DMS53 treated with DMSO at 0.1 percent for 48 hours (cell line): ENCODE data around the gene SGO2.
A peak's percentile ranks its signal among the peaks of the same experiment; 100 is the strongest.

Experiments used
- DNase-seq: peaks from one replicate; lab custom pipeline; 2025; ENCODE audit not compliant: unreplicated experiment; lab: John Stamatoyannopoulos, UW

SGO2 gene

DNA sequence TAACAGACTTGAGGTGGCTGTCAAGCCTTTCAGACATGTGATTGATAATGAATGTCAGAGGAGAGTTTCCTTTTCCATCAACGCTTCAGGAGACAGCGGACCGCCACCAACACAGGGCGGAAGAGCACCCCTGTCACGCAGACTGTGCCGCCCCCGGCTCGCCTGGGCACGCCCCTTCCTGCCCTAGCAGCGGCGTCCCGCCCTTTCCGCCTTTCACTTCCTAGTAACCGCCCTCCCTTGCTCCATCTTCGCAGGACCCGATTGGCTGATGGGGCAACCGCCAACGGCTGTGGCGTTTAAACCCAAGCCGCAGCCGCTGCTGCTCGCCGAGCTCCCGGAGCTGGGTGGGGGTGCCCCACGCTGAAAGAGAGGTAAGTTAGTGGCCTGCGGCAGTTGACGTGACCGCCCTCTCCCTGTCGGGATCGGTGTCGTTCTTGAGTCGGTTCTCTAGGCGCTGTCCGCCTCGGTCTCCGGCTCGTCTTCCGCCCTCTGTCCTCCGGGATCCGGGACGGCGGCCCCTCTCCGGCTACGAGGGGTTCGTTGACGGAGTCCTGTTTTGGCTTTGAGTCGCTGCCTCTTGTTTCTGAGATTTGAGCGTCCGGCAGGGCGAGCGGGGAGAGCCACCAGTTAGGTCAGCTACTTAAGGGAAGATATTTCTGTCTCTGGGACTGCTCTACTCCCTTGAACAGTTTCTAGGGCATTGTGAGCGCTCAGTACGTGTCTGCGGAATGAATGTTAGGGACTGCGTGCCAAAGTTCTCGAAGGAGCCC is at the start of gene SGO2:
Gene SGO2 (plus strand): TSS at position 326 of the 770 bp plus-strand sequence. CDS start 6,769 bp downstream, outside the sequence.
- peak; percentile 92 for DNase-seq

- DNase-seq = no peak
These were observed 49.2 kb upstream of the SGO2 start for GRCh38 chr2:200476836-200477235.

DNA sequence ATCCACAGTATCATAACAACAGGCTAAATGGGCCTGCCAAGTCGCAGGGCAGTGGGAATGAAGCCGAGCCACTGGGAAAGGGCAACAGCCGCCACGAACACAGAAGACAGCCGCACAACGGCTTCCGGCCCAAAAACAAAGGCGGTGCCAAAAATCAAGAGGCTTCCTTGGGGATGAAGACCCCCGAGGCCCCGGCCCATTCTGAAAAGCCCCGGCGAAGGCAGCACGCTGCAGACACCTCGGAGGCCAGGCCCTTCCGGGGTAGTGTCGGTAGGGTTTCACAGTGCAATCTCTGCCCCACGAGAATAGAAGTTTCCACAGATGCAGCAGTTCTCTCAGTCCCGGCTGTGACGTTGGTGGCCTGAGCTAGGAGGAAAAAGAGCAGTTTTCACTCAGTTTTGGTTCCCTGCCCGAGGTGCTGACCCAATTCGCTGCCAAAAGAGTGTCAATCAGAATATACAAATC is 48.3 kb upstream of the SGO2 start:
- DNase-seq = no peak

DNA sequence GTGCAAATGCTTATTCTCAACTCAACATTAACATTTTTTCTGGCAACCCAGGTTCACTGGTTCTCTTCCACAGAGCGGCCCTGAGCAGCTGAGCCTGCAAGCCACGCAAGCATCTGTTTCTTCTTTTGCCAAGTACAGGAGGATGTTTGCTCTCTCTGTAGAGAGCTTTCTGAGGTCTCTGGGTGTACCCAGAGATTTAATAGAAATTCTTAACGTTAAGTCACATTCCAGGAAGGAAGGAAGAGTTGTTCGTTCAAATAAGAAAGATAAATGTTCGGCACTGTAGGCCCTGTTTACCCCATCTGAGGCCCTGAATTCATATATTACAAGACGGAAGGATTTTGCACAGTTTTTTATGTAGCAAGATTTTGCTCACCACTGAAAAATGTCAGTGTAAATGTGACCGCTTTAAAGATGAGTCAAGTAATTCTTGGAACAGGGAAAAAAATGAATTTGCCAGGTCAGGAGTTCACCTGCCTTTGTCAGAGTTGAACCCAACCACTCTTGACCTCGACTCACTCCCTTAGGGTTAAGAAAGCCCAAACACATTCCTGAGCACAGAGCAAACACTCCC is 46.2 kb upstream of the SGO2 start:
- no peak for DNase-seq

DNA sequence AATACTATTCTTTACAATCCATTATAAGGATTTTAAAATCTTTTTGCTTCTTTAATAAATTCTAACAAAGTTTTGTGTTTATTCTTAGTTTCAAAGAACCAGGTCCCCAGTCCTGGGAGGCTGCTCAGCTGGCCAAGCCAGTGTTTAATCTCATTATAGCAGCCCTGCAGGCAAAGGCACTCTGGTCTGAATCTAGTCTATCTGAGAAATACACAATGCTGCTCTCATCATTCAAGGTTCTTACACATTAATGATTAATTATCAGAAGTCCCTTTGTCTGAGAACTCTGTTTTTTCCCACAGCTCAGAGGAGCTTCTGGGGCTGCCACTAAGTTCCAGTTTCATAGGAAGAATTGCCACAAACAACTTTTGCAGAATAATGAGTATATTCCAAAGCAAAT is 43.8 kb upstream of the SGO2 start:
- DNase-seq = no peak

GRCh38 chr2:200483729-200484198 is 42.2 kb upstream of the SGO2 start:
- DNase-seq = peak; percentile 36

DNA sequence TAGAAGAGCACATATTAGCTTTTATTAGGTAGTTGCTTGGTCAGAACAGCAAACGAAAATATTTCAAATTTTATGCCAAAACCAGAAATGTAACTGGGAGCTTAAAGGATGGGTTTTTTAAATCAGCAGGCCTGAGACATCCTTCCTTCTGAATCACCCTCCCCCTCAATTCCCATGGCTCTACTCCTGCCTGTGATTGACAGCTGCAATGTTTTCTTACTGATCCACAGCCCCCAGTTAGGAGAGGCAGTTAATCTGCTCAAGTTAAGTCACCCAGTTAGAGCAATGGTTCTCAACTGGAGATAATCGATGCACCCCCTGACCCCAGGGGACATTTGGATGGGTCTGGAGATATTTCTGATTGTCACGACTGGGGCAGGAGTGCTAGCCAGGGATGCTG is 41.1 kb upstream of the SGO2 start:
- DNase-seq = no peak

- DNase-seq = no peak
These were observed 39.5 kb upstream of the SGO2 start for GRCh38 chr2:200486529-200486928.

DNA sequence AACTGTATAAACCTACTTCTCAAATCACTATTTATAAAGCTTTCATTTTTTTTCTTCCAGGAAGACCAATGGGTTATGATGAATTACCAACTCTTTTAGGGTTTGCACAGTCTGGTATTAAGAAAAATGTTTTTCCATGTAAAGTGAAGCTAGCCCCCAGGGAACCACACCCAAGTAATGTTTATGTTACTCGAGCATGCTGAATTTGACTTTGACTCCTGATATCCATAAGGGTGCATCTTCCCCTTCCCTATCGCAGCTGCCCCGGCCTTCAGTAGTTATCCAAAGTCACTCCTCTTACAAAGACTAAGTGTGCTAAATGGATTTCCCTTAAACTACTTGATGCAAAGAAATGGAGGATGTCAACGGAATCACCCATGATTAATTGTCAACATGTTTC is 37.8 kb upstream of the SGO2 start:
- no peak for DNase-seq

GRCh38 chr2:200490001-200490400 is 36.0 kb upstream of the SGO2 start:
- no peak for DNase-seq

DNA sequence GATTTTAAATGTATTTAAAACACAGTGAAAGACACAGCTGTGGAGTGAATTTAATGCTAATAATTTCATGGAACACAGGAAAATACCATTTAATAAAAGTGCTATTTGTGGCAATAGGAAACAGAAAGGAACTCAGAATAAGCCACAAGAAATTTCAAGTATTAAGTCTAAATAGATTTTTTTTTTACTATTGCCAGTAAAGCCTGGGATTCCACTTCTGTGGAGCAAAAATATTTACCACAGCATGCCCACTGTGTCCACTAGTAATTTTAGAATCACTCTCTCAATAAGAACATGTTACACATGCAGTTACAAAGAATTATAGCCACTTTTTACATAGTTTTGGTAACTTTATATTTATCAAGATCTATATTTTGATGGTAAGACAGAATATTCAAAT is 33.4 kb upstream of the SGO2 start:
- no peak for DNase-seq

- no peak for DNase-seq
These were observed 32.0 kb upstream of the SGO2 start for GRCh38 chr2:200494048-200494447.

- DNase-seq = no peak
These were observed 29.3 kb upstream of the SGO2 start for GRCh38 chr2:200496696-200497095.

- no peak for DNase-seq
These were observed 27.4 kb upstream of the SGO2 start for GRCh38 chr2:200498402-200499162.

DNA sequence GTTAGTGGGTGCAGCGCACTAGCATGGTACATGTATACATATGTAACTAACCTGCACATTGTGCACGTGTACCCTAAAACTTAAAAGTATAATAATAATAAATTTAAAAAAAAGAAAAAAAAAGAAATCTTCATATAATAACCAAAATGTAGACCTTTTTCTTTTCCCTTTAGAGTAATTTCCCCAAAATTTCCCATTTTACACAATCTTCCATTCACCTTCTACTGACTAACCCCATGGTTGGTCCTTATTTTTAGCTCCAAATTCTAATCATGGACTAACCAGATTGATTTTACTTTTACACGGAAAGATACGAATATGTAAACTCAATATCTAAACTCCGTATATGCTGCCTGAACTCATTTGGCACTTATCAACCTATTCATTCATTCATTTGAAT is 23.8 kb upstream of the SGO2 start:
- DNase-seq = no peak

DNA sequence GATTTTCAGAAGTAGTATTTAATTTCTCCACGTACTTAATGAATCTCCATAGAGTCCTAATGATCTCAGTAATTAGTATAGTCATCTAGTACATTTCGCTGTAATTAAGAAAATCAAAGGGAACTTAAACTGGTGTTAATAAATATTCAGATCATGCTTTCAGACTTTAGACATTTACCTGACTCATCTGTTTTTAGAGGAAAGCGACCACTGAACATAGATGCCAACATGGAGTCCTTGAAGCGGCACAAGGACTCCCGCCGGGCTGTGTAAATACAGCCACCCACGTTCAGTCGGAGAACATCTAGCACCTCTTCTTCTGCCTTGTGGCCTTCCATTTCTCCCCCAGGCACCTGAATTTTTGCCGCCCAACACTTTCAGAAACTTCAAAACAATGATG is 19.3 kb upstream of the SGO2 start:
- no peak for DNase-seq

GRCh38 chr2:200507179-200507578 is 18.8 kb upstream of the SGO2 start:
- no peak for DNase-seq

DNA sequence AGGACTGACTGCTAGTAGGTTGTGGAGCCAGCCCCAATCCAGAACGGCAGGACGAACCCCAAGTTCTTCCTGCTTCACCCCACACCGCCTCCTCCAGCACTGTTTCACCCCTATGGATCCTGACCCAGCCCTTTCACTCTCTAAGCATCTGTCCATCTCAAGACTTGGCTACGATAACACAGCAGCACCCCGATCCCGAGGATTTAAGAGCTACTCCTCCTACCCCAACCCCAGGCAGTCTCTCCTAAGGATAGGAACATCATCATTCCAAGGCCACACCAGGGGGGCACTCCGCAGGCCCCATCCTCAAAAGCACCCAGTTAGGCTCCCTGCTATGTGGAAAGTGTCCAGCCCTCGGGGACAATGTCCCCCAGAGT is 16.8 kb upstream of the SGO2 start:
- no peak for DNase-seq

DNA sequence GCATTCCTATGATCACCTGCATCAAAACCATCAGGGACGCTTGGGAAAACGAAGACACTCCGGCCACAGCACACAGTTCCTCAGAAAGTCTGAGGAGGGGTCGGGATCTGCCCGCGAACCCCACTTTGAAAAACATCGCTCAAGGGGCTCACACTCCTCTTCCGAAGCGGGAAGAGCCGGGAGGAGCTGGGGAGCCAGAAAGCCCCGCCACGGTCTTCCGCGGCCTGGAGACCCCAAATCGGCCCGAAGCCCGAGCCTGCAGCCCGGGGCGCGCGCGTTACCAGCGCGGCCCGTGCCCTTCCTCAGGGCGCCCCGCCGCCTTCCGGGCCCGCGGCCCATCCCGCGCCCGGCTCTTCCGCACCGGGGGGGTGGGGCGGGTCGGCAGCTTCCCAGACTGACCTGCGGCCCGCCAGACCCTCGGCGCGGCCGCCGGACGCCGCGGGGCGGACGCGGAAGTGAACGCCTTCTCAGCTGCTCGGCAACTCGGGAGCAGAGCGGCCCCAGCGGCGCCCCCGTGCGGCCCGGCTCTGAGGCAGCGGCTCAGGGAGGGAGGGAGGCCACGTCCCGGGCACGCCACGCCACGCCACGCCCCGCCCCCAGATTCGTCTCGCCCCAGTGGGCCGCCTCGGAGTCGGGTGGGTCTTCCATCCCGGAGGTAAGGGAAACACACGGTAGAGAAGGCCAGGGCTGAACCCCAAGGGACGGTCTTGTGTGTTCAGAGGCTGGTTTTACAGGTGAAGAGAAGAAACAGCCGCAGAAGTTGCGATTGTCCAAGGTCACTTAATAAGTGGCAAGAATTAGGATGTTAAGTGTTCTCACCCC is 16.2 kb upstream of the SGO2 start, which contains the start of gene KCTD18:
Gene KCTD18 (minus strand): TSS at position 457 of the 822 bp plus-strand sequence. CDS start 3,052 bp downstream, outside the sequence.
- peak; percentile 81 for DNase-seq

DNA sequence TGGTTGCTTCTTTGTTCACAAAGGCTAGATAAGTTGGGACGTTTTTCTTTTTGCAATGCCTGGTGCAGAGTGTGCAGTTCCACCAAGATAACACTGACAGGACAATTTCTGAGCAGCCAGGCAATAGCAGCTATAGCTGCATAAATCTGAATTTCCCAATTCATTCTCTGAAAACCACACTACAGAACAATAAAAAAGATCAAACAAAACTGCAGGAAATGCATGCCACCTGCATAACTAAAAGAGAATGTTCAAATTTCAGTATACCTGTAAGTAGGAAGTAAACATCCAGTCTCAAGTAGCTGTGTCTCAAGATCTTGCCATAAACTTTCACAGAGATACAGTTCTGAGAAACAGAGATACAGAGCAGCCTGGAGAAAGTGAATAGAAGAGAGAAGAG is 10.9 kb upstream of the SGO2 start:
- DNase-seq = no peak

DNA sequence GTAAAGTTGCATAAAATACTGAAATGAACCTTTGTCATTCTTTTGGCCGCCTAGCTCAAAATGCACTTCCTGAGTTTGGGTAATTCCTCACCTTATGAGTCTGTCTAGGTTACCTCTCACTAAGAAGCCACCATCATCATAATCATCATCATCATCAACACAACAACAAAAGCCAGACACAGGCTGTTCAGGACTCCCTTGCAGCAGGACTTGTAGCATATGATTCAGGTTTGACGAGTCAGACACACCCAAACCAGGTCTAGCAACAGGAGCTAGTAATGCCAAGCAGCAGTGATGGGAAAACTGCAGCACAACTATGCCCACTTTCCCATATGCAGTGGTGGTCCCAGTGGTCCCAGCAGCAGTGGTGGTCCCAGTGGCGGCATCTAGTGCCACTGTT is 2.8 kb upstream of the SGO2 start:
- DNase-seq = no peak
